Osteoblast (primary cell): ENCODE results near the gene NR3C2. TPM values are rescaled to one million over a fixed set of nuclear protein-coding genes. Genes with fewer than 3 reads are reported as not detected.

ENCODE experiments used
- DNase-seq: peaks from one replicate; pipeline ENCODE4 v3.0.0; 2011; ENCODE audit warnings: low spot score, mixed read lengths; ENCODE audit not compliant: insufficient read length; ENCODE audit errors: missing footprints
- H2AFZ ChIP-seq: 2 replicates; pipeline ENCODE4 v1.6.0; 2011; ENCODE audit warnings: mild to moderate bottlenecking, low read length
- H3K27ac ChIP-seq: 2 replicates; pipeline ENCODE4 v1.5.1; 2011; ENCODE audit warnings: mild to moderate bottlenecking, low read depth, low read length, moderate library complexity
- H3K27me3 ChIP-seq: 2 replicates; pipeline ENCODE4 v1.6.0; 2012; ENCODE audit warnings: mild to moderate bottlenecking, control low read depth, inconsistent platforms, low read length, moderate library complexity; ENCODE audit not compliant: insufficient read depth
- H3K36me3 ChIP-seq: 2 replicates; pipeline ENCODE4 v1.5.1; 2011; ENCODE audit warnings: mild to moderate bottlenecking, low read length, control low read depth, moderate library complexity; ENCODE audit not compliant: insufficient read depth
- H3K4me1 ChIP-seq: 2 replicates; pipeline ENCODE4 v1.5.1; 2011; ENCODE audit warnings: mild to moderate bottlenecking, low read length, control low read depth, moderate library complexity; ENCODE audit not compliant: insufficient read depth
- H3K4me2 ChIP-seq: 2 replicates; pipeline ENCODE4 v1.6.0; 2011; ENCODE audit warnings: mild to moderate bottlenecking, low read length; ENCODE audit not compliant: insufficient read depth
- H3K4me3 ChIP-seq: fragments of 200-600 bp; sonication (generic); 3 replicates; pipeline ENCODE4 v1.5.1; 2012; ENCODE audit warnings: mild to moderate bottlenecking, low read length, inconsistent platforms; ENCODE audit not compliant: insufficient read depth
- H3K79me2 ChIP-seq: 2 replicates; pipeline ENCODE4 v1.6.0; 2012; ENCODE audit warnings: mild to moderate bottlenecking, low read length, control low read depth, inconsistent platforms; ENCODE audit not compliant: insufficient read depth
- H3K9me3 ChIP-seq: 2 replicates; pipeline ENCODE4 v1.5.1; 2011; ENCODE audit warnings: low read depth, low read length, control low read depth
- H4K20me1 ChIP-seq: 2 replicates; pipeline ENCODE4 v1.6.0; 2012; ENCODE audit warnings: mild to moderate bottlenecking, low read length, control low read depth; ENCODE audit not compliant: insufficient read depth
- total RNA-seq: library from RNA; depleted of rRNA; stranded (reverse); fragments of >200 nt; gene quantifications from 2 replicates; pipeline ENCODE4 v1.2.3, GENCODE V29; 2012
- TF ChIP-seq, protein P1 (sequence below): IDR thresholded peaks from 2 replicates; pipeline ENCODE4 v1.5.1; 2011; ENCODE audit warnings: mild to moderate bottlenecking, low read depth, low read length, moderate library complexity; ENCODE audit errors: extremely low read depth

NR3C2 gene
- total RNA-seq, 1 donor, result 0.72 TPM

GRCh38 chr4:148072789-148073188 lies 369.4 kb downstream of the NR3C2 start:
- no peaks in the 10 kb centered on the region for H3K27me3 ChIP-seq
- H3K4me2 ChIP-seq, result no peak overlapping the region
- TF ChIP-seq, protein P1, sequence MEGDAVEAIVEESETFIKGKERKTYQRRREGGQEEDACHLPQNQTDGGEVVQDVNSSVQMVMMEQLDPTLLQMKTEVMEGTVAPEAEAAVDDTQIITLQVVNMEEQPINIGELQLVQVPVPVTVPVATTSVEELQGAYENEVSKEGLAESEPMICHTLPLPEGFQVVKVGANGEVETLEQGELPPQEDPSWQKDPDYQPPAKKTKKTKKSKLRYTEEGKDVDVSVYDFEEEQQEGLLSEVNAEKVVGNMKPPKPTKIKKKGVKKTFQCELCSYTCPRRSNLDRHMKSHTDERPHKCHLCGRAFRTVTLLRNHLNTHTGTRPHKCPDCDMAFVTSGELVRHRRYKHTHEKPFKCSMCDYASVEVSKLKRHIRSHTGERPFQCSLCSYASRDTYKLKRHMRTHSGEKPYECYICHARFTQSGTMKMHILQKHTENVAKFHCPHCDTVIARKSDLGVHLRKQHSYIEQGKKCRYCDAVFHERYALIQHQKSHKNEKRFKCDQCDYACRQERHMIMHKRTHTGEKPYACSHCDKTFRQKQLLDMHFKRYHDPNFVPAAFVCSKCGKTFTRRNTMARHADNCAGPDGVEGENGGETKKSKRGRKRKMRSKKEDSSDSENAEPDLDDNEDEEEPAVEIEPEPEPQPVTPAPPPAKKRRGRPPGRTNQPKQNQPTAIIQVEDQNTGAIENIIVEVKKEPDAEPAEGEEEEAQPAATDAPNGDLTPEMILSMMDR, result no peak
- peaks cover 3% of the 10 kb centered on the region for H3K79me2 ChIP-seq
- DNase-seq, result no peak
- no peaks in the 10 kb centered on the region for H3K4me1 ChIP-seq
- H3K4me3 ChIP-seq, result no peak overlapping the region
- no peak overlapping the region for H3K27ac ChIP-seq
- H2AFZ ChIP-seq, result no peak overlapping the region
- H3K9me3 ChIP-seq, result no peaks in the 10 kb centered on the region
- peaks cover 10% of the 10 kb centered on the region for H3K36me3 ChIP-seq
- H4K20me1 ChIP-seq, result peaks cover 7% of the 10 kb centered on the region

- Histone ChIP-seq H3K4me3 (no peak overlapping the region), H3K4me1 (no peaks in the 10 kb centered on the region), H3K27ac (no peak overlapping the region), H4K20me1 (peaks cover 7% of the 10 kb centered on the region), H2AFZ (no peak overlapping the region), H3K4me2 (no peak overlapping the region), H3K9me3 (no peaks in the 10 kb centered on the region), H3K79me2 (peaks cover 3% of the 10 kb centered on the region), H3K36me3 (peaks cover 10% of the 10 kb centered on the region), H3K27me3 (no peaks in the 10 kb centered on the region)
- DNase-seq, result peak; percentile 69
- TF ChIP-seq, protein P1, result no peak
Observed at GRCh38 chr4:148071009-148071408, 371.2 kb downstream of the NR3C2 start.

DNA sequence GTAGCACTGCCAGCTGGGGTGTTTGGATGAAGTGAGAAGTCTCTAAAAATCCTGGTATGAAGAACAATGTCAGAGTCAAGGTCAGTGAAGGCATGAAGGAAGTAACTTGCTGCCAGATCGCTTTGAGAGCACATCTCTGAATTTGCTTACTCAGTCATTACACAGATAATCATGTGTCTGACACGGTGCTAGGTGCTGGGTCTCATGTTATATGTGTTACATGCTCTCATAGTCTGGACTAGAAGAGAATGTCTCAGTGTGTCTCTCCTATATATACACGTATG lies 372.4 kb downstream of the NR3C2 start:
- TF ChIP-seq, protein P1, result no peak
- no peak overlapping the region for H3K4me3 ChIP-seq
- no peaks in the 10 kb centered on the region for H3K27me3 ChIP-seq
- H3K79me2 ChIP-seq, result peaks cover 3% of the 10 kb centered on the region
- H3K9me3 ChIP-seq, result no peaks in the 10 kb centered on the region
- no peak overlapping the region for H3K27ac ChIP-seq
- H3K4me2 ChIP-seq, result no peak overlapping the region
- H4K20me1 ChIP-seq, result peaks cover 7% of the 10 kb centered on the region
- peaks cover 10% of the 10 kb centered on the region for H3K36me3 ChIP-seq
- no peak overlapping the region for H2AFZ ChIP-seq
- no peak for DNase-seq
- H3K4me1 ChIP-seq, result no peaks in the 10 kb centered on the region

- H2AFZ ChIP-seq, result no peak overlapping the region
- no peak overlapping the region for H3K27ac ChIP-seq
- peaks cover 10% of the 10 kb centered on the region for H3K36me3 ChIP-seq
- TF ChIP-seq, protein P1, result no peak
- no peaks in the 10 kb centered on the region for H3K27me3 ChIP-seq
- no peak overlapping the region for H3K4me2 ChIP-seq
- no peaks in the 10 kb centered on the region for H3K9me3 ChIP-seq
- no peak for DNase-seq
- peaks cover 3% of the 10 kb centered on the region for H3K79me2 ChIP-seq
- peaks cover 3% of the 10 kb centered on the region for H3K4me1 ChIP-seq
- H3K4me3 ChIP-seq, result no peak overlapping the region
- peaks cover 9% of the 10 kb centered on the region for H4K20me1 ChIP-seq
Observed at GRCh38 chr4:148069086-148069894, 372.9 kb downstream of the NR3C2 start.
